ENCODE data around the gene EVI5L.
A peak's percentile ranks its signal among the peaks of the same experiment; 100 is the strongest.

The EVI5L gene

GRCh38 chr19:7874076-7874896 lies 44.3 kb downstream of the EVI5L start, which contains the start of gene PRR36:
Gene PRR36, minus strand, starts transcription at chr19:7874390. Its CDS starts 701 bp downstream, at chr19:7873689.
- DNase-seq (ENCODE audit: low read depth), result no peak
- TF ChIP-seq, protein P1, sequence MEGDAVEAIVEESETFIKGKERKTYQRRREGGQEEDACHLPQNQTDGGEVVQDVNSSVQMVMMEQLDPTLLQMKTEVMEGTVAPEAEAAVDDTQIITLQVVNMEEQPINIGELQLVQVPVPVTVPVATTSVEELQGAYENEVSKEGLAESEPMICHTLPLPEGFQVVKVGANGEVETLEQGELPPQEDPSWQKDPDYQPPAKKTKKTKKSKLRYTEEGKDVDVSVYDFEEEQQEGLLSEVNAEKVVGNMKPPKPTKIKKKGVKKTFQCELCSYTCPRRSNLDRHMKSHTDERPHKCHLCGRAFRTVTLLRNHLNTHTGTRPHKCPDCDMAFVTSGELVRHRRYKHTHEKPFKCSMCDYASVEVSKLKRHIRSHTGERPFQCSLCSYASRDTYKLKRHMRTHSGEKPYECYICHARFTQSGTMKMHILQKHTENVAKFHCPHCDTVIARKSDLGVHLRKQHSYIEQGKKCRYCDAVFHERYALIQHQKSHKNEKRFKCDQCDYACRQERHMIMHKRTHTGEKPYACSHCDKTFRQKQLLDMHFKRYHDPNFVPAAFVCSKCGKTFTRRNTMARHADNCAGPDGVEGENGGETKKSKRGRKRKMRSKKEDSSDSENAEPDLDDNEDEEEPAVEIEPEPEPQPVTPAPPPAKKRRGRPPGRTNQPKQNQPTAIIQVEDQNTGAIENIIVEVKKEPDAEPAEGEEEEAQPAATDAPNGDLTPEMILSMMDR (conservative IDR thresholded peaks at IDR 0.05; ENCODE audit: low read depth, low read length), result no peak
- peak within 1 kb of the TSS; percentile 73 for H3K4me3 ChIP-seq (ENCODE audit: low read length)

DNA sequence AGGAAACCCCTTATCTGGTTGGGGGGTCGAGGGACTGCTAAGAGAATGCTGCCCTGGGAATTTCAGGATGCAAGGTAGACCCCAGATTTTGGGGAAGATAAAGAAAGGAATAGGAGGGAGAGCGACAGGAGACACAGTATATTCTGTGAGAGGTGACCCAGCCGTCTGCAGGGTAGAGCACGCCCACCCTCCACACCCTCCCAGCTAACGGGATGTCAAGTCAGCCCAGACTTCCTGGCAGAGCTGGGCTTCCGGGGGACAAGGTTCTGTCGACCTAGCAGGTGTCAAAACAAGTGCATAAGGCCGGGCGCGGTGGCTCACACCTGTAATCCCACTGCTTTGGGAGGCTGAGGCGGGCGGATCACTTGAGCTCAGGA lies 44.9 kb downstream of the EVI5L start:
- no peak for DNase-seq (ENCODE audit: low read depth)
- TF ChIP-seq, protein P1 (conservative IDR thresholded peaks at IDR 0.05; ENCODE audit: low read depth, low read length), result no peak
- peak overlapping the region; percentile 73 for H3K4me3 ChIP-seq (ENCODE audit: low read length)

DNA sequence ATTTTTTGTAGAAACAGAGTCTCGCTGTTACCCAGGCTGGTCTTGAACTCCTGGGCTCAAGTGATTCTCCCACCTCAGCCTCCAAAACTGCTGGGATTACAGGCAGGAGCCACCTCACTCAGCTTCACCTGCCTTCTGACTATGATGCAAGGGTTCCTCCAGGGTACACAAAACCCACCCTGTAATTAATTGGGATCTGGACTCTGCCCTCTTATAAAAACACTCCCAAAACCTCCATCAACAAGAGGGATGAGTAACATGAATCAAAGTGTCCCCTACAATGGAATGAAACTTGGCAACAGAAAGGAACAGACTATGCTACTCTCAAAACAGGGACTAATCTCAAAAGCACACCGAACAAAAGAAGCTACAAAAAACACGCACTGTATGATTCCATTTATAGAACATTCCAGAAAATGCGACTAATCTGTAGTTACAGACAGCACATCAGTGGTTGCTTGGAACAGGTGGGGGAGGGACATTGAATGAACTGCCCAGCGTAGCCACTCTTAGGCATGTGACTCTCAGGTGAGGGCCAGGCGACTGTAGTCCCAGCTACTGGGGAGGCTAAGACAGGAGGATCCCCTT lies 47.3 kb downstream of the EVI5L start:
- DNase-seq (ENCODE audit: low read depth), result no peak
- TF ChIP-seq, protein P1 (conservative IDR thresholded peaks at IDR 0.05; ENCODE audit: low read depth, low read length), result no peak
- H3K4me3 ChIP-seq (ENCODE audit: low read length), result no peak overlapping the region

- H3K4me3 ChIP-seq (ENCODE audit: low read length), result no peak overlapping the region
- TF ChIP-seq, protein P1 (conservative IDR thresholded peaks at IDR 0.05; ENCODE audit: low read depth, low read length), result no peak
- no peak for DNase-seq (ENCODE audit: low read depth)
These were observed 49.2 kb downstream of the EVI5L start for GRCh38 chr19:7879111-7879807.

DNA sequence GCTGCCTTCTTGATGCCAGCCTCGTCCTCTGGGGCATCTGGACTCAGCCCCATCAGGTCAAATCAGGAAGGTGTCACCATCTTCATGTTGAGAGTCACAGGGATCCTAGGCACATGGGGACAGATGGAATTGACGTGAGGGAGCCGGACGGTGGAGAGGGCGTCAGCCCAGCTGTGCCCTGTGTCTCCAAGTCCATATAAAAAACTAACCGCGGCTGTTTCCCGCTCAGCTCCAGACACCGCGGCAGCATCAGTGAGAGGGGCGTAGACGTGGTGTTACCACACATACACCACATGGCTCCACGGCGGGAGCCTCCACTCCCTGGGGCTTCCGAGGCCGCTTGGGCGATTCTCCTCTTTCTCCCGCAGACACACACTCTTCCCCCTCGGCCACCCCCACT lies 49.8 kb downstream of the EVI5L start:
- DNase-seq (ENCODE audit: low read depth), result no peak
- no peak overlapping the region for H3K4me3 ChIP-seq (ENCODE audit: low read length)
- TF ChIP-seq, protein P1 (conservative IDR thresholded peaks at IDR 0.05; ENCODE audit: low read depth, low read length), result no peak

GRCh38 chr19:7881910-7882309 lies 51.9 kb downstream of the EVI5L start:
- DNase-seq (ENCODE audit: low read depth), result no peak
- no peak overlapping the region for H3K4me3 ChIP-seq (ENCODE audit: low read length)
- TF ChIP-seq, protein P1 (conservative IDR thresholded peaks at IDR 0.05; ENCODE audit: low read depth, low read length), result no peak

Measured in retinal pigment epithelial cell (primary cell).